ENCODE measurements around the gene QSOX1. TPM values are rescaled to one million over a fixed set of nuclear protein-coding genes. Genes with fewer than 3 reads are reported as not detected.

Gene QSOX1
- total and polyA plus RNA-seq, 2 donors (not counting 3 experiments of a cell fraction or from before 2014, with no cell fraction given), result 256 to 415 TPM

- H2AFZ ChIP-seq (ENCODE audit: low read depth, low read length), result no peak overlapping the region
- no peaks in the 10 kb centered on the region for H3K4me1 ChIP-seq (ENCODE audit: control insufficient read depth, extremely low read depth, insufficient read depth, low read length)
- dilution Hi-C loops (cut with MboI; ENCODE audit: extremely low pct_ligation_motif_present, low sequenced_read_pairs) (no loop called here), intact Hi-C loops (cut with micrococcal nuclease) (no loop called here)
- no peak overlapping the region for H3K4me2 ChIP-seq (ENCODE audit: insufficient read depth, low read length)
- no peak overlapping the region for H3K27ac ChIP-seq (ENCODE audit: insufficient read depth, low read depth, low read length)
- H3K27me3 ChIP-seq (ENCODE audit: control insufficient read depth in 2 of 2, insufficient read depth in 2 of 2, low read length in 2 of 2), result no peaks in the 10 kb centered on the region
- peaks cover 40% of the 10 kb centered on the region for H3K79me2 ChIP-seq (ENCODE audit: control insufficient read depth, insufficient read depth, low read length)
- ChIA-PET POLR2A (interaction anchor here (0.5 to 1.6 kb wide), 2 partner anchors 8 to 61 kb away, joined by 5 to 6 read pairs; no protein-coding TSS in a partner anchor), CTCF (interaction anchor here (7.3 kb wide), 1 partner anchor 13 kb away, joined by 76 read pairs; no protein-coding TSS in a partner anchor)
- BruUV-seq (replicated peaks), result no TSS peak
- DNase-seq (ENCODE audit: low read depth, low spot score) (no peak), FAIRE-seq (no peak)
- H3K9me3 ChIP-seq (replicated peaks; ENCODE audit: control insufficient read depth, insufficient read depth, low read length), result no peaks in the 10 kb centered on the region
- no peaks in the 10 kb centered on the region for H3K9me1 ChIP-seq (replicated peaks; ENCODE audit: control insufficient read depth, extremely low read depth, insufficient read depth, low read length)
- H3K9ac ChIP-seq (replicated peaks; ENCODE audit: extremely low read depth, insufficient read depth, low read length), result no peak overlapping the region
- peaks cover 0 to 4% of the 10 kb centered on the region in 2 experiments for H3K36me3 ChIP-seq (ENCODE audit: control insufficient read depth in 2 of 2, extremely low read depth in 1 of 2, insufficient read depth in 2 of 2, low read length in 2 of 2)
- H4K20me1 ChIP-seq (replicated peaks; ENCODE audit: control insufficient read depth, extremely low read depth, insufficient read depth, low read length), result no peaks in the 10 kb centered on the region
- TF ChIP-seq EZH2 (IDR thresholded peaks at IDR 0.05; ENCODE audit: borderline replicate concordance, low read depth, low read length, severe bottlenecking) (no peak), JUN (IDR thresholded peaks at IDR 0.05; ENCODE audit: borderline replicate concordance, insufficient read depth, insufficient read length, low read depth) (no peak), POLR2A (IDR thresholded peaks at IDR 0.05; ENCODE audit: low read depth, low read length) (no peak), FOS (IDR thresholded peaks at IDR 0.05; ENCODE audit: borderline replicate concordance, insufficient read depth, low read length) (no peak), GATA2 (IDR thresholded peaks at IDR 0.05; ENCODE audit: insufficient read depth, insufficient read length, low read depth, low read length) (no peak), CTCF (IDR thresholded peaks at IDR 0.05; ENCODE audit: extremely low read depth in 1 of 2, insufficient read depth in 1 of 2, low read depth in 1 of 2, low read length in 2 of 2) (no peak), MYC (IDR thresholded peaks at IDR 0.05; ENCODE audit: low read depth, low read length) (no peak), MAX (IDR thresholded peaks at IDR 0.05; ENCODE audit: insufficient read depth, insufficient read length) (no peak)
- no peak overlapping the region for H3K4me3 ChIP-seq (replicated peaks in 1 of 3; ENCODE audit: insufficient read depth in 1 of 3, low read depth in 1 of 3, low read length in 3 of 3)
These were observed 11.1 kb downstream of the QSOX1 start for GRCh38 chr1:180165509-180166435.

All from endothelial cell of umbilical vein (primary cell).